HEK293 (cell line): Measurements from ENCODE around the gene SSTR3.

ENCODE experiments used
- CTCF ChIP-seq: fragments of 450-650 bp; formaldehyde crosslinking; IDR thresholded peaks from 2 replicates; pipeline ENCODE4 v1.5.1; 2016; ENCODE audit warnings: missing biosample characterization, missing genetic modification characterization
- REPIN1 ChIP-seq: fragments of 450-650 bp; formaldehyde crosslinking; IDR thresholded peaks from 2 replicates; pipeline ENCODE4 v1.5.1; 2017; ENCODE audit warnings: missing biosample characterization, missing genetic modification characterization, low read depth
- ZFP37 ChIP-seq: fragments of 450-650 bp; formaldehyde crosslinking; IDR thresholded peaks from 2 replicates; pipeline ENCODE4 v1.5.1; 2016; ENCODE audit warnings: missing biosample characterization, missing genetic modification characterization
- ZNF132 ChIP-seq: fragments of 450-650 bp; formaldehyde crosslinking; IDR thresholded peaks from 2 replicates; pipeline ENCODE4 v1.5.1; 2017; ENCODE audit warnings: missing biosample characterization, missing genetic modification characterization, borderline replicate concordance
- ZNF19 ChIP-seq: fragments of 450-650 bp; formaldehyde crosslinking; IDR thresholded peaks from 2 replicates; pipeline ENCODE4; 2016; ENCODE audit warnings: missing biosample characterization, missing genetic modification characterization, low read depth
- ZNF596 ChIP-seq: fragments of 450-650 bp; IDR thresholded peaks from 2 replicates; pipeline ENCODE4 v1.5.0; 2018; ENCODE audit warnings: missing biosample characterization, mild to moderate bottlenecking, missing genetic modification characterization, moderate library complexity
- ZSCAN23 ChIP-seq: fragments of 450-650 bp; formaldehyde crosslinking; IDR thresholded peaks from 2 replicates; pipeline ENCODE4 v1.5.1; 2016; ENCODE audit warnings: missing biosample characterization, missing genetic modification characterization
- TF ChIP-seq, protein P1 (sequence below): fragments of 450-650 bp; formaldehyde crosslinking; IDR thresholded peaks from 2 replicates; pipeline ENCODE4; 2016; ENCODE audit warnings: missing biosample characterization, missing genetic modification characterization
- TF ChIP-seq, protein P2 (sequence below): IDR thresholded peaks from 2 replicates; pipeline ENCODE4 v1.6.1; 2011; ENCODE audit warnings: mild to moderate bottlenecking, low read depth, low read length, borderline replicate concordance

DNA sequence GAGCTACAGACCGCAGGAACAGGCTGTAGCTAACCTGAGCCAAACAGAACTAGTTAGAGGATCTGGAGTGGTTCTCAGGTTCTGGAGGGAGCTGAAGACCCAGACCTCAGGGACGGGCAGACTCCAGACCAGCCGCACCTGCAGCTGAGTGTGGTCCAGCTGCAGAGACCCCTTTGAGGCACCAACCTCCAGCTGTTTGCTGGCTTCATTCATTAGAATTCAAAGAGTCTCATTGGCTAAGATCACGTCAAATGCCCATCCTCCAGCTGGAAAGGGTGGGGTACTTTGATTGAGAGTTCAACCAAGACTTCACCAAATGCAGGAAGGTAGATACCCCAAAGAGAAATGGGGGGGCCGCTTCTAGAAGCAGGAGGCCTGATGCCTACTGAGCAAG is 49.2 kb downstream of the SSTR3 start:
- no peak for TF ChIP-seq CTCF (tag by site-specific recombination)
- no peak for TF ChIP-seq REPIN1 (tag by site-specific recombination)
- TF ChIP-seq ZNF132 (tag by site-specific recombination): no peak
- no peak for TF ChIP-seq ZSCAN23 (tag by site-specific recombination)
- TF ChIP-seq, protein P1, sequence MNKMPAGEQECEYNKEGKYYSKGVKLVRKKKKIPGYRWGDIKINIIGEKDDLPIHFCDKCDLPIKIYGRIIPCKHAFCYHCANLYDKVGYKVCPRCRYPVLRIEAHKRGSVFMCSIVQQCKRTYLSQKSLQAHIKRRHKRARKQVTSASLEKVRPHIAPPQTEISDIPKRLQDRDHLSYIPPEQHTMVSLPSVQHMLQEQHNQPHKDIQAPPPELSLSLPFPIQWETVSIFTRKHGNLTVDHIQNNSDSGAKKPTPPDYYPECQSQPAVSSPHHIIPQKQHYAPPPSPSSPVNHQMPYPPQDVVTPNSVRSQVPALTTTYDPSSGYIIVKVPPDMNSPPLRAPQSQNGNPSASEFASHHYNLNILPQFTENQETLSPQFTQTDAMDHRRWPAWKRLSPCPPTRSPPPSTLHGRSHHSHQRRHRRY (tag by site-specific recombination): no peak
- TF ChIP-seq, protein P2, sequence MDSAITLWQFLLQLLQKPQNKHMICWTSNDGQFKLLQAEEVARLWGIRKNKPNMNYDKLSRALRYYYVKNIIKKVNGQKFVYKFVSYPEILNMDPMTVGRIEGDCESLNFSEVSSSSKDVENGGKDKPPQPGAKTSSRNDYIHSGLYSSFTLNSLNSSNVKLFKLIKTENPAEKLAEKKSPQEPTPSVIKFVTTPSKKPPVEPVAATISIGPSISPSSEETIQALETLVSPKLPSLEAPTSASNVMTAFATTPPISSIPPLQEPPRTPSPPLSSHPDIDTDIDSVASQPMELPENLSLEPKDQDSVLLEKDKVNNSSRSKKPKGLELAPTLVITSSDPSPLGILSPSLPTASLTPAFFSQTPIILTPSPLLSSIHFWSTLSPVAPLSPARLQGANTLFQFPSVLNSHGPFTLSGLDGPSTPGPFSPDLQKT: no peak
- TF ChIP-seq ZNF19 (tag by site-specific recombination): no peak
- no peak for TF ChIP-seq ZNF596 (tag by site-specific recombination)
- no peak for TF ChIP-seq ZFP37
